Activated naive CD8-positive, alpha-beta T cell treated with anti-CD3 and anti-CD28 coated beads, Interleukin-2, amount 50 U/mL, for 24 hours (primary cell): ENCODE data around the gene GAS7.

Experiments
- ATAC-seq: fragments of 150-1000 bp; cut with Tn5 transposase; one replicate; pipeline ENCODE4 v1.10.0; 2021
- DNase-seq: peaks from one replicate; pipeline ENCODE4 v3.0.0; 2021
- H3K27ac Mint-ChIP-seq: one replicate; pipeline ENCODE4 v1.8.0; 2021; ENCODE audit warnings: mild to moderate bottlenecking, mixed read lengths
- H3K27me3 Mint-ChIP-seq: one replicate; pipeline ENCODE4 v1.8.0; 2021; ENCODE audit warnings: mixed read lengths
- H3K36me3 Mint-ChIP-seq: one replicate; pipeline ENCODE4 v1.8.0; 2021; ENCODE audit warnings: low read depth, mixed read lengths
- H3K4me1 Mint-ChIP-seq: one replicate; pipeline ENCODE4 v1.8.0; 2021; ENCODE audit warnings: mixed read lengths
- H3K4me3 Mint-ChIP-seq: one replicate; pipeline ENCODE4 v1.8.0; 2021; ENCODE audit warnings: mild to moderate bottlenecking, moderate library complexity, mixed read lengths
- H3K9me3 Mint-ChIP-seq: one replicate; pipeline ENCODE4 v1.8.0; 2021; ENCODE audit warnings: mixed read lengths

The GAS7 gene

DNA sequence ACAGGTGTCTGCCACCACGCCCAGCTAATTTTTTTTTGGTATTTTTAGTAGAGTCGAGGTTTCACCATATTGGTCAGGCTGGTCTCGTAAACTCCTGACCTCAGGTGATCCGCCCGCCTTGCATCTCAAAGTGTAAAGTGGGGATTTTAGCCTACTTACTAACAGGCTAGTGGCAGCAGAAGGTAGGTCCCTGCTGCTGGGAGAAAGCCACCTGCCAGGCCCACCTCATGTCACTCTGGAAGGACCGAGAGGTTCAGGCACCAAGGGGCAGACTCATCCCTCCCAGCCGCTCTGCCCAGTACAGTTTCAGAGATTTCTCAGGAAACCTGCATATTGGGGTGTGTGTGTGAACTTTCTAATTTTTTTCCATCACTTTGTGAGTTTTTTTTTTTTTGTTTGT is 291.3 kb downstream of the GAS7 start:
- Mint-ChIP-seq H3K36me3 (no peaks in the 10 kb centered on the region), H3K4me3 (no peak overlapping the region), H3K27me3 (peaks cover 4% of the 10 kb centered on the region), H3K27ac (no peak overlapping the region), H3K9me3 (no peaks in the 10 kb centered on the region), H3K4me1 (no peaks in the 10 kb centered on the region)
- DNase-seq (no peak), ATAC-seq (no peak)

- H3K27me3 Mint-ChIP-seq: peaks cover 5% of the 10 kb centered on the region
- H3K4me1 Mint-ChIP-seq: no peaks in the 10 kb centered on the region
- H3K27ac Mint-ChIP-seq: no peak overlapping the region
- H3K9me3 Mint-ChIP-seq: no peaks in the 10 kb centered on the region
- H3K4me3 Mint-ChIP-seq: no peak overlapping the region
- no peak for ATAC-seq
- DNase-seq: no peak
- H3K36me3 Mint-ChIP-seq: no peaks in the 10 kb centered on the region
Measured at GRCh38 chr17:9906616-9907015, 291.8 kb downstream of the GAS7 start.

- H3K27ac Mint-ChIP-seq: no peak overlapping the region
- H3K36me3 Mint-ChIP-seq: no peaks in the 10 kb centered on the region
- peaks cover 8% of the 10 kb centered on the region for H3K27me3 Mint-ChIP-seq
- no peaks in the 10 kb centered on the region for H3K9me3 Mint-ChIP-seq
- H3K4me1 Mint-ChIP-seq: no peaks in the 10 kb centered on the region
- H3K4me3 Mint-ChIP-seq: no peak overlapping the region
- peak; percentile 37 for DNase-seq
- no peak for ATAC-seq
Measured at GRCh38 chr17:9905902-9906301, 292.5 kb downstream of the GAS7 start.

GRCh38 chr17:9905078-9905415 is 293.4 kb downstream of the GAS7 start, which contains the start of gene RCVRN:
Gene RCVRN, minus strand, starts transcription at chr17:9905271. Its CDS starts 91 bp downstream, at chr17:9905180.
- no peak within 1 kb of the TSS for H3K4me3 Mint-ChIP-seq
- H3K27ac Mint-ChIP-seq: no peak within 1 kb of the TSS
- no peaks in the 10 kb centered on the region for H3K36me3 Mint-ChIP-seq

GRCh38 chr17:9904277-9905077 is 293.9 kb downstream of the GAS7 start:
- H3K27ac Mint-ChIP-seq: no peak overlapping the region
- no peak for ATAC-seq
- no peaks in the 10 kb centered on the region for H3K36me3 Mint-ChIP-seq
- H3K27me3 Mint-ChIP-seq: peaks cover 13% of the 10 kb centered on the region
- no peaks in the 10 kb centered on the region for H3K4me1 Mint-ChIP-seq
- H3K4me3 Mint-ChIP-seq: no peak overlapping the region
- no peaks in the 10 kb centered on the region for H3K9me3 Mint-ChIP-seq
- no peak for DNase-seq

More at GRCh38 chr17:9905078-9905415, 293.4 kb downstream of the GAS7 start, which contains the start of gene RCVRN:
- H3K4me1 Mint-ChIP-seq: no peaks in the 10 kb centered on the region
- H3K9me3 Mint-ChIP-seq: no peaks in the 10 kb centered on the region
- ATAC-seq: no peak
- no peak for DNase-seq
- peaks cover 11% of the 10 kb centered on the region for H3K27me3 Mint-ChIP-seq

- Mint-ChIP-seq H3K4me1 (no peaks in the 10 kb centered on the region), H3K36me3 (no peaks in the 10 kb centered on the region), H3K9me3 (no peaks in the 10 kb centered on the region), H3K27me3 (peaks cover 19% of the 10 kb centered on the region), H3K27ac (no peak overlapping the region), H3K4me3 (no peak overlapping the region)
- DNase-seq (no peak), ATAC-seq (no peak)
Measured at GRCh38 chr17:9902120-9902519, 296.3 kb downstream of the GAS7 start.

DNA sequence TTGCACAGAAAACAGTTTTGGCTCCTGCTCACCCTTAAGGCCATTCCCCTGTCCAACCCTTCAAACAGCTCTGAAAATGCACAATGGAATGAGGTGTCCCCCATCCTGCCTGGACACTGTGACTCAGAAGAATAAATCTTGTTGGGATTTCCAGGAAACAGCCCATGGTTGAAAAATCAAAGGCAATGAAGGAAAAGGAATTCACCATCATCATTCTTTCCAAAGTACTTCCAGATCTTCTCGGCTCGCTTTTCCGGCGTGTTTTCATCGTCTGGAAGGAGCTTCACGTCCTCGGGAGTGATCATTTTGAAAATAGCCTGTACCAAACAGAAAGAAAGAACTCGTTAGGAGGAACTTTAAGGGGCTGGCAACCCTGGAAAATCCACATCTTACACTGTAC is 297.6 kb downstream of the GAS7 start:
- H3K9me3 Mint-ChIP-seq: no peaks in the 10 kb centered on the region
- H3K27me3 Mint-ChIP-seq: peaks cover 19% of the 10 kb centered on the region
- H3K36me3 Mint-ChIP-seq: no peaks in the 10 kb centered on the region
- H3K27ac Mint-ChIP-seq: no peak overlapping the region
- no peaks in the 10 kb centered on the region for H3K4me1 Mint-ChIP-seq
- ATAC-seq (no peak), DNase-seq (no peak)
- no peak overlapping the region for H3K4me3 Mint-ChIP-seq

DNA sequence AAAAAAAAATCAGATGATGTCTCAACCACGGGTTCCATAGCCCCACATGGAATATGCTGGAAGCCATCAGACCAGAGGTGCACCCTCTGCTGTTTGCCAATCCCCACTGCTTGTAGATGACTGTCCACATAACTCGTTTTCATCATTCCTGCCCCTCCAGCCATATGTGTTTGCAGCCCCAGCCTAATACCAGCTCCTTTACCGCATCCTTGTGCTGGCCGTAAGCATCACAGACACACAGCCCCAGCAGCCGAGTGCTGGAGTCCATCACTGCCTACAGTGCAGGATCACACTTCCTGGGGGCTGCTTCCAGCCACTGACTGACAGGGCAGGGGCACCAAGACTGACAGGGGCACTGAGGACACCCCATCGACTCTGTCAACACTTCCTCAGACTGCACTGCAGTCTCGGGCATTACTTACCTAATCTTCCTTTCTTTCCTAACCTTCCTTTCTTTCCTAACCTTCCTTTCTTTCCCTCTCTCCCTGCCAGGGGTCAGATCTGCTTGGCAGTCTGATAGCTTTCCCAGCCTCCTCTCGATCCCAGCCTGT is 298.3 kb downstream of the GAS7 start:
- Mint-ChIP-seq H3K36me3 (no peaks in the 10 kb centered on the region), H3K27ac (no peak overlapping the region), H3K9me3 (no peaks in the 10 kb centered on the region), H3K4me1 (no peaks in the 10 kb centered on the region), H3K4me3 (no peak overlapping the region), H3K27me3 (peaks cover 19% of the 10 kb centered on the region)
- no peak for DNase-seq
- ATAC-seq: no peak

DNA sequence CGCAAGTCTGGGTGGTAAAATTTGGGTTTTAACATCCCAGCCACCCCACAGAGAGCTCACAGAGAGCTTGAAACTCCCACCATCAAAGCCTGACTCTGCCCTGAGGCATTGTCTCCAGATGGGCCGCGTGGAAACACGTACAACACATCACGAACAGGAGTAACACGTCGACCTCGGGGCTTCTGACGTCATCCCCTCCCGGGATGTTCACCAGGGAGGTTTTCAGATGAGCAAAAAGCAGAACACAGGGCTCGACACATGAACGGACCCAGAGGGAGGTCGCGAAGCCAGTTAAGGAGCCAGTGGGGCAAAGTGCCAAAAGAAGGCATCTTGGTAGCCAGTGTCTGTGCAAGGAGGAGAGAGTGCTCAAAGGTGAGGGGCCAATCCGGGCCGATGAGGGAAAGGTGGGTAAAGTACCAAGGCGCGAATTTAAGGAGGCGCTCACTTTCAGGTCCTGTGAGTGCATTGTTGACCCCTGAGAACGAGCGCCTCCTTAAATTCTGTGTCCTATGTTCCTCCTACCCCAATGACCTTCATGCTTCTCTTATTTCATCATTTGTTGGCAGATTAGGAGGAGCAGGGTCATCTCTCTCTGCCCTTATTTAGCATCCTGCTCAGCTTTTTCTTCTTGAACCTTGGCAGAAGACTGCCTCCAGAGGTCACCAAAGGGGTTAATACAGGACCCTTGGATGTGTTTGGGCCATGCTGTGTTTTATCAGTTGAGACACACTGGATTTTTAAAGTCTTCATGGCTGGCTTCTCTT is 298.9 kb downstream of the GAS7 start:
- Mint-ChIP-seq H3K9me3 (no peaks in the 10 kb centered on the region), H3K36me3 (no peaks in the 10 kb centered on the region), H3K27ac (no peak overlapping the region), H3K4me1 (no peaks in the 10 kb centered on the region), H3K4me3 (no peak overlapping the region), H3K27me3 (peaks cover 21% of the 10 kb centered on the region)
- no peak for ATAC-seq
- no peak for DNase-seq

DNA sequence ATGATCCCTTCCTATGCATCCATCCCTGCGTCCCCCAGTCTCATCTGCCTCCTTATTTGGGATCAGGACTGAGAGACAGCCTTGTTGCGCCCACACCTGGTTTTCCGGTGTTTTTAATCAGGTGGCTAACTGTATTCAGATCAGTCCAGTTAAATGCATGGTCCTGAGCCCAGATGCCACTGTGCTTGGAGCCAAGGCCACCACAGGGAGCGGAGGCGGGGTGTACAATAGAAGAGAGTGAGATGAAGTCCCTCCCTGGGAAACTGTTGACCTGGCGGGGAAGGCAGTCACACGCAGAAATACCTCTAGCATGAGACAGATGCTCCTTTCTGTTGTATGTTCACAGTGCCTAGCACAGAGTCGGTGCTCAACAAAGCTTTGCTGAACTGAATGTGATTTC is 299.6 kb downstream of the GAS7 start:
- Mint-ChIP-seq H3K4me1 (no peaks in the 10 kb centered on the region), H3K27ac (no peak overlapping the region), H3K36me3 (no peaks in the 10 kb centered on the region), H3K9me3 (no peaks in the 10 kb centered on the region), H3K27me3 (peaks cover 21% of the 10 kb centered on the region), H3K4me3 (no peak overlapping the region)
- ATAC-seq (no peak), DNase-seq (no peak)

DNA sequence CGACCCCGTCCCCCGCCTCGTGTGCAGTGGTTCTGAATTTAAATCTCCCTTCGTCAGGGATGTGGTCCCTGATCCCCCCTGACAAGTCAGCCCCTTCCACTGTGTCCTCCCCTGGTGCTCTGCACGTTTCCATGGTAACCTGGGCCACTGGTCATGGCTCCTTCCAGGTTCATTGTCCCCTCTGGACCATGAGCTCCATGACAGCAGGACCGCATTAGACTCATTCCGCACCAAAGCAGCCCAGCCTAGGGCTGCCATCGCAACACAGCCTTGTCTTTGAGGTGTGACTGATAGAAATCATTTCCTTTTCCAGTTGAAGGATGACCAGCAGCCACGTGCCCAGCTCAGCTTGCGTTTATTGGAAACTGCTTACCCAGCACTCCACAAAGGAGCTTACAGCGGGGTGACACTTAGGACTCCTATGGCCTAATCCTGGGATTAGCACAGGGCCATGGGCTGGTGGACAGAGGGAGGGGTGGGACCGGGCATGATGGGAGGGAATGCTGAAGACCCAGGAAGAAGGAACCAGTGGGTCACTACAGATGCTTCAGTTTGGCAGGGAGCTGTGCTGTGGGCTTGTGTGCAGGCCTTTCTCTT is 300.9 kb downstream of the GAS7 start:
- H3K27ac Mint-ChIP-seq: no peak overlapping the region
- no peak overlapping the region for H3K4me3 Mint-ChIP-seq
- H3K27me3 Mint-ChIP-seq: peaks cover 22% of the 10 kb centered on the region
- no peaks in the 10 kb centered on the region for H3K36me3 Mint-ChIP-seq
- ATAC-seq (no peak), DNase-seq (no peak)
- no peaks in the 10 kb centered on the region for H3K4me1 Mint-ChIP-seq
- H3K9me3 Mint-ChIP-seq: no peaks in the 10 kb centered on the region

DNA sequence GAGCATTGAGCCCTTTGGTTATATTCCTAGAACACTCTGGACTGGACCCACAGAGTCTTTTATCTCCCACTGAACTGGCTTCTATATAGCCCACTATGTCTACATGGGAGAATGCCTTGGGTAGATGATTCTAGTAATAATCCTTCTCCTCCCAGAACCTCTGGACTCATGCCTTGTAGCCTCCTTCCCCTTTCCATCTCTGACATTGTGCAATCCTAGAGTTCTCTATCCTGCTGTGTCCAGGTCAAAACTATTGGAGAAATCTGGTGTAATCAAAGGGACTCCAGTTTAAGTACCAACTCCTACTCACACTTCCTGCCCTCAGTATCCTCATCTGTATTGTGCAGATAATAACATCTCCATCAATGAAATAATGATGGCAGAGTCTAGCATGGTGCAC is 302.5 kb downstream of the GAS7 start:
- no peaks in the 10 kb centered on the region for H3K4me1 Mint-ChIP-seq

GRCh38 chr17:9894231-9894630 is 304.2 kb downstream of the GAS7 start:
- peaks cover 7% of the 10 kb centered on the region for H3K27me3 Mint-ChIP-seq
- H3K9me3 Mint-ChIP-seq: no peaks in the 10 kb centered on the region
- ATAC-seq (no peak), DNase-seq (no peak)
- H3K36me3 Mint-ChIP-seq: no peaks in the 10 kb centered on the region
- H3K4me3 Mint-ChIP-seq: no peak overlapping the region
- no peak overlapping the region for H3K27ac Mint-ChIP-seq
- no peaks in the 10 kb centered on the region for H3K4me1 Mint-ChIP-seq

More for the DNA sequence above, 302.5 kb downstream of the GAS7 start:
- no peak for ATAC-seq
- Mint-ChIP-seq H3K4me3 (no peak overlapping the region), H3K9me3 (no peaks in the 10 kb centered on the region), H3K27me3 (peaks cover 15% of the 10 kb centered on the region), H3K27ac (no peak overlapping the region), H3K36me3 (no peaks in the 10 kb centered on the region)
- no peak for DNase-seq

- no peaks in the 10 kb centered on the region for H3K36me3 Mint-ChIP-seq
- no peak overlapping the region for H3K27ac Mint-ChIP-seq
- H3K4me1 Mint-ChIP-seq: no peaks in the 10 kb centered on the region
- ATAC-seq (no peak), DNase-seq (no peak)
- H3K9me3 Mint-ChIP-seq: no peaks in the 10 kb centered on the region
- H3K27me3 Mint-ChIP-seq: peaks cover 7% of the 10 kb centered on the region
- no peak overlapping the region for H3K4me3 Mint-ChIP-seq
Measured at GRCh38 chr17:9893411-9894012, 304.9 kb downstream of the GAS7 start.
